H1 (cell line): Measurements from ENCODE around the gene ACTN2. TPM values are rescaled to one million over a fixed set of nuclear protein-coding genes. Genes with fewer than 3 reads are reported as not detected.

Source experiments
- CEBPB ChIP-seq: IDR thresholded peaks from 2 replicates; pipeline ENCODE4 v1.6.1; 2012; ENCODE audit warnings: low read depth, low read length
- GABPA ChIP-seq: IDR thresholded peaks from 2 replicates; pipeline ENCODE4 v1.6.1; 2011; ENCODE audit warnings: mild to moderate bottlenecking, low read length, moderate library complexity, borderline replicate concordance; ENCODE audit not compliant: insufficient read depth
- HDAC2 ChIP-seq, 2 experiments: fragments of 300-600 bp in 1 of 2; sonication (generic) in 1 of 2; IDR thresholded peaks; 2 replicates each; pipeline ENCODE4 v1.6.1; 2011 to 2012; ENCODE audit warnings: low read depth in 2 of 2, low read length in 2 of 2, mild to moderate bottlenecking in 2 of 2, moderate library complexity in 2 of 2, borderline replicate concordance in 1 of 2, inconsistent platforms in 1 of 2
- NANOG ChIP-seq: IDR thresholded peaks from 2 replicates; pipeline ENCODE4 v1.6.1; 2011; ENCODE audit warnings: low read length, low read depth, mild to moderate bottlenecking, inconsistent platforms; ENCODE audit not compliant: insufficient read depth, poor library complexity, severe bottlenecking
- SP2 ChIP-seq: IDR thresholded peaks from 2 replicates; pipeline ENCODE4 v1.6.1; 2012; ENCODE audit warnings: mild to moderate bottlenecking, low read length, inconsistent platforms
- SRF ChIP-seq: IDR thresholded peaks from 2 replicates; pipeline ENCODE4 v1.6.1; 2011; ENCODE audit warnings: mild to moderate bottlenecking, low read depth, low read length, moderate library complexity
- TCF12 ChIP-seq: IDR thresholded peaks from 2 replicates; pipeline ENCODE4 v1.6.1; 2011; ENCODE audit warnings: low read depth, mild to moderate bottlenecking, low read length
- TEAD4 ChIP-seq: IDR thresholded peaks from 2 replicates; pipeline ENCODE4 v1.6.1; 2012; ENCODE audit warnings: low read depth, low read length, inconsistent platforms, mixed read lengths
- polyA plus RNA-seq, 7 experiments: library from polyadenylated mRNA; depleted of rRNA in 3 of 7; stranded (reverse) in 5 of 7; unstranded in 2 of 7; fragments of >200 nt in 5 of 7; fragments of 200-250 nt in 2 of 7; gene quantifications; 1 replicate in 5 of 7; 2 replicates in 1 of 7; 4 replicates in 1 of 7; pipeline versions ENCODE4 v1.2.1 to v1.2.3, GENCODE V29; 2011 to 2013; ENCODE audit warnings: missing spikeins in 2 of 7, mixed read lengths in 2 of 7
- total RNA-seq: library from RNA; stranded (reverse); fragmentation: NEBNext Ultra II Directional; extraction: Animal tissue kit (Norgen Biotek cat#: 25700); gene quantifications from 2 replicates; pipeline ENCODE4 v1.2.1, GENCODE V29; 2021

The ACTN2 gene
- total and polyA plus RNA-seq, 2 of the 8 experiments (the other 6 are each of a cell fraction or from before 2014, with no cell fraction given), result 1.9 to 4.1 TPM

DNA sequence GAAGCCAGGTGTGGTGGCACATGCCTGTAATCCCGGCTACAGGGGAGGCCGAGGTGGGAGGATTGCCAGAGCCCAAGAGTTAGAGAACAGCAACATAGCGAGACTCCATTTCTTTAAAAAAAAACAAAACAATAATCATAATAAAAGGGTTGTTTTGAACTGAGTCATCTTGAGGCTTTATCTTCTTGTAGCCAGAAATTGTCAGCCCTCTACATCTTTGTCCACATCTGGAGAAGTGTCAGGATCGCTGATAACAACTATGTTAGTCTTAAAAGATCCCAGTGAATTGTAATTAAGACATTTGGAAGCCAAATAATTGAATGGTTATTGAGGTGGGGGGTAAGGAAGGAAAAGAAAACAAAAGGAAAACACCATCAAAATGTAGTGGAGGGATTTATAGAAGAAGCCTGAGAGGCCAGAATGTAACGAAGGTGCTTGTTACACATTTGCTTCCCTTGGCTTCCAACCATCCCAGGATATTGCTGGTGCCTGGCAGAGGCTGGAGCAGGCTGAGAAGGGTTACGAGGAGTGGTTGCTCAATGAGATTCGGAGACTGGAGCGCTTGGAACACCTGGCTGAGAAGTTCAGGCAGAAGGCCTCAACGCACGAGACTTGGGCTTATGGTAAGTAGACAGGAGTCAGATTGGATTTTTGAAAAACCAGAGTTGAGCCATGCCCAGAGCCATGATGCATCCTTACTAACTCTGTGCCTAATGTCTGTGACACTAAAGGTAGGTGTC is 56.3 kb downstream of the ACTN2 start (continued):
- TF ChIP-seq SP2, result no peak
- no peak for TF ChIP-seq SRF
- TF ChIP-seq TCF12, result no peak
- TF ChIP-seq NANOG, result no peak
- TF ChIP-seq CEBPB, result no peak
- no peak for TF ChIP-seq HDAC2 (IDR thresholded peaks at IDR 0.05; ENCODE audit: borderline replicate concordance in 1 of 2, low read depth in 2 of 2, low read length in 2 of 2)
- no peak for TF ChIP-seq GABPA
- no peak for TF ChIP-seq TEAD4
